Frontal cortex (tissue), 4 donors: ENCODE data around the gene OSBPL10. TPM values are rescaled to one million over a fixed set of nuclear protein-coding genes. Genes with fewer than 3 reads are reported as not detected.

Experiments
- DNase-seq, 2 donors: peaks; one replicate each; pipeline ENCODE4 v3.0.0; 2012; ENCODE audit warnings: low spot score in 2 of 2
- FAIRE-seq: peaks from 2 replicates; lab custom pipeline; 2012; peaks lifted over from hg19 to GRCh38; lab: Jason Lieb, UNC
- total RNA-seq: library from RNA; depleted of rRNA; stranded (reverse); fragments of >200 nt; gene quantifications from one replicate; pipeline ENCODE4 v1.2.3, GENCODE V29; 2014
- donor health status: control.
- donor health status: control.
- donor health status: control.

The OSBPL10 gene
- total RNA-seq, 1 donor from 2014 or later = 9.0 TPM

DNA sequence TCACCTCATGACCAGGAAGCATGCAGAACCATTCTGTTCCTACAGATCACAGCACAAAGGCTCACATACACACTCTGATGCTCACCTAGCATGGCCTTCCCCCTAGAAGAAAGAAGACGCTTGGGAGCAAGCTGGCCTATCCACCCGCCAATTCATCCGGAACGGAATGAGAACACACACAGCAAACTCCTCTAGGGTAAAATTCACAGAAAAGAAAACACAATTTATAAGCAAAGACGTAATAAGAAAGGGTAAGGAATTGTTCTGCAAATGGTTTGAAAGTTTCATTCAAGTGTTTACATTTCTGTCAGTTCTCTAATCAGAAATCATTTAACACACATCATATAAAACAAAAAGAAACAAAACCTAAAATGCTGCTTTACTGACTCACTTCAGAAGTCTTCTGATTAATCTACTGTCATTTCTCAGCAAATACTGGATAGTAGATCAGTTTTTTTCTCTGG is 218.1 kb downstream of the OSBPL10 start:
- DNase-seq (no peak), FAIRE-seq (no peak)

DNA sequence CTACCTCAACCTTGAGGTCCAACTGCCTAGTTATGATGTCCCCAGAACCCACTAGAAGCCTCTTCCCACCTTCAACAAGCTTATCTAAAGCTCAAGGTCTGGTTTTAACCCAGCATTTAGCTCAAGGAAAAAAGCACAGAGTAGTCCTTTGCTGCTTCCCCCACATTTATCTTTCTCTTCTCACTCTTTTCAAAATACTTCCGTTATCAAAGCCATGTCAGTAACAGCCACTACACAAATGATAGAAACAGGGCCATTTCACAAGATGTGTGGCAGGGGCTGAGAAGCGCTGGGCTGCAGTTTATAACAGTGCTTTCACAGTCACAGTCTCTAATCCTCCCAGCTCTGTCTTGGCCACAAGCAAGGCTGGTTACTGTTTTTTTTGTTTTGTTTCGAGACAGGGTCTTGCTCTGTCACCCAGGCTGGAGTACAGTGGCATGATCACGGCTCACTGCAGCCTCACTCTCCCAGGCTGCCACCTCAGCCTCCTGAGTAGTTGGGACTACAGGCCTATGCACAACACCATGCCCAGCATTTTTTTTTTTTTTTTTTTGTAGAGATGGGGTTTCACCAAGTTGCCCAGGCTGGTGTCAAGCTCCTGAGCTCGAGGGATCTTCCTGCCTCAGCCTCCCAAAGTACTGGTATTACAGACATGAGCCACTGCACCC is 218.8 kb downstream of the OSBPL10 start:
- no peak for DNase-seq
- FAIRE-seq = no peak

DNA sequence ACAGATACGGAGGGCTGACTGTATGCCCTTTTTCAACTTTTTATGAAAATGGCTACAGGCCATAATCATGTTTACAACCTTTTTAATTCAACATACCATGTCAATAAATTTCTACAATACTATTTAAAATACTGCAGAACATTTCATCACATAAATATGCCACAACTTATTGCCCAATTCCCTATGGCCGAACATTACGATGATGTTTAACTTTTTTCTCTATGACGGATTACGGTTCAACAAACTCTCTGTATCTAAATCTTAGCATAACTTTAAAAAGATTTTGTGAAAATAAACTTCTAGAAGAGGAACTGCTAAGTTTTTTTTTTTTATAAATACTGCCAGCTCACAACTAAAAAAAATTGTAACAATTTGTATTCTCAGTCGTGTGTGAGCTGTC is 220.4 kb downstream of the OSBPL10 start:
- DNase-seq (no peak), FAIRE-seq (no peak)

DNA sequence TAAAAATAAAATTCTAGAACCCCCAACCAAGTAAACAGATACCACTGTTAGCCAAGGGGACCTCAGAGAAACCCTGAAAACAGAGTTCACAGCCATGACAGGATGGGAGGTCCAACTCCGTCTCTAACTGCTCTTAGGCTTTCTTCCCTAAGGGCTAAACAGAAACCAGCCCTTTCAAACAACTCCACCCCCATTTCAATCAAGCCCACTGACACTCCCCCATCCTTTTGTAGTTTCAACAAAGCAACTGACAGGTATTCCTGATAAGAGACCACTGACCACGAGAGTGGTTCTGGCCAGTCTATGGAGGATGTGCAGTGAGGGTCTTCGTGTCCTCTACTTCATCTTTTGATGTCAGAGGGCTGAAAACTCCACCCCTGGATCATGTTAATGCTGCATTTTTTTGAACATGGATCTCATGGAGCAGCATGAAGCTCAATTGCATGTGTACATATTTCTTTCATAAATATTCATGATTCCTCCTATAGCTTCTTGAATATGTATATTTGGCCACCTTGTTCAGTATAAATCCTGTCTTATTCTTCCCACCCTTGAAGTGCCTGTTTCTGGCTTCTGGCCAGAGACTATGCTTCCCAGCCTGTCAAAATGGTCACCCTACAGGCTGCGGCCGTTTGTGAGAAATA is 222.6 kb downstream of the OSBPL10 start:
- no peak for FAIRE-seq
- DNase-seq = no peak

DNA sequence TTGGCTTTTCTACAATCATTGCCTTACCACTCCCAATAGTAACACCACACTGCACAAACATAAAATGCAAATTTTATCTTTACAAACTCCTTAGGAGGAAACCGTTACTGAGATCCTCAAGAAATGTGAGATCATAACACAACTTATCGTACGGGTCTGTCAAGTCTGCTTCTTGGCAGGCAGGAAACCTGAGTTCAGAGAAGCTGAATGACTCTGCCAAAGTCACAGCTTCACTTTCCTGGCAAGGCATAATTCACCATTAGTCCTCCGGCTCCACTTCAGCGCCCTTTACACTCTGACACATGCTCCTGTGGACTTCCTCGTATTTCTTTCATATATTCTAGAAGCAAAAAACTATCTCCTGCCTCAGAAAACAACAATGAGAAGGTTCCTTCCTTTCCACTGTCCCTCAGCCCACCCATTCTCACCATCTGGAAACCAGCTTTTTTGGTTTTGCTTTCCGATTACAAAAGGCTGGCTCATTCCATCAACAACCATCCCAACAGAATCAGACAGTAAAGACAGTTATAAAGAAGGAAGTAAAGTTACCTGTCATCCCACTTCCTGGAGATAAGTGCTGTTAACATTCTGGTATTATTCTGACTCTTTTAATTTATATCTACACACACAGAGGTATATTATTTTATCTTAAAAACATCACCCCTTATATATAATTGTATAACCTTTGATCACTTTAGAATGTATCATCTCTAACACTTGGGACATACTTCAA is 225.0 kb downstream of the OSBPL10 start:
- FAIRE-seq = no peak
- no peak for DNase-seq

DNA sequence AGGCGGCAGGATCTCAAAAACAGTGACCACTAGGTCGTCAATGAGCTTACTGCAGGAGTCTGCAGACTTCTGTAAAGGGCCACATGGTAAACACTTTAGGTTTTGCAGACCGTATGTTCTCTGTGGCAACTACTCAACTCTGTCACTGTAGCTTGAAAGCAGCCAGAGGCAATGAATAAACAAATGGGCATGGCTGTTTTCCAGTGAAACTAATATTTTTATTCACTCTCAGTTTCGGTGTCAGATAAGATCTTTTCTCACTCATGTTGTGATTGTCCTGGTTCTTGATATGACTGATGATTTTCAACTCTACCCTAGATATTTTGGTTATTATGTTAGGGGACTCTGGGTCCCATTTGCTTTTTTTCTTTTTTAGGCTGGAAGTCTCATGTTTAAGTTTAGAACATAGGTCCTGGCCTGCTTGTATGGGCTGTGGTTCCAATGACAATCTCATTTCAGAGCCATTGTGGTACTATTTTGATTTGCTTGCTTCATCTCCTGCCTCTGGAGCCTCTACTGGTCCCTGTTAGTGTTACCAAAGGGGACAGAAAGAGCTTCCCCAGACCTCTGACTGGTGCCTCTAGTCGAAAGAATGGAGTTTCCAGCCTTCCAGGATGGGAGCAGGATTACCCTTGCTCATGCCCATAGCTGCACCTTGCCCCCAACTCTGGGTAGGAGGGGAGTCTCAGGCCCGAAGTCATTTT is 226.3 kb downstream of the OSBPL10 start:
- DNase-seq = no peak

DNA sequence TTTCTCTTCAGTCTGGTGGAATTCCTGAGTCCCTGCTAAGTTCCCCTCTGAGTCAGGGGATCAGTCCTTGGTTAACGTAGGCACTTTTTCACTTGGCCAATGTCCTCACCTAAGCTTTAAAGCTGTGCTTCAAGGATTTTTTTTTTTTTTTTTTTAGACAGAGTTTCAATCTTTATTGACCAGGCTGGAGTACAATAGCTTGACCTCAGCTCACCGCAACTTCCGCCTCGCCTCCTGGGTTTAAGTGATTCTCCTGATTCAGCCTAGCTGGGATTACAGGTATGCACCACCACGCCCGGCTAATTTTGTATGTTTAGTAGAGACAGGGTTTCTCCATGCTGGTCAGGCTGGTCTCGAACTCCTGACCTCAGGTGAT is 228.0 kb downstream of the OSBPL10 start:
- no peak for FAIRE-seq
- DNase-seq = no peak

More for the DNA sequence above, 226.3 kb downstream of the OSBPL10 start:
- no peak for FAIRE-seq

DNA sequence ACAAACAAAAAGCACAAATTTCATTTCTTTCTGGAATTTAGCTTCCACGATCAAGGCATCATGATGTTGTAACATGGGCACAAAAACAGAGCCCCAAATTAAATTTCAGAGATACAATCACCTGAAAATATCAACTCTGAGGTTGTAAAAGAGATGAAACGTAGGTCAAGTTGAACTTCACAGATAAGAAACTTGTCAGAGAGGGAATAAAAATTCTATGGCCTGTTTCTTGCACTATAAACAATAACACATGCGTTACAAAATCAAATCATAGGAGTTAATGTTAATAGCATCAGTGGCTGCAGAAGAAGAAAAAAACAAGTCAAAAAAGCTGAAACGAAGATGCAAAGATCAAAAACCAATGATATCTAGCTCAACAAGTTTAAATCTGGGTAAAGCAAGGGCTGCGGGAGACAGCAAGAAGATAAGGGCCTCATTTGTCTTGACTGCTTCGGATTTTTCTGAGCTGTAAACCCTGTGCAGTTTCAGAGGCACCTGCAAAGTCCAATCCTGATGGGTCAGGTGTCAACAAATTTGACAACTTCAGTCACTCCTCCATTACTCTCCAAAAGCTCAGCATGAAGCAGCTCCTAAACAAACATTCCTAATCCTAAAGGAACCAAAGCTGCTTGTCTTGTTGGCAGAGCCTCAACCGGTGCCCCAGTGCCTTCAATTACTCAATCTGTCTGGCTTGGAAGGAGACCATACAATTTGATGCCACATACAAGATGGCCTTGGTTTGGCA is 228.6 kb downstream of the OSBPL10 start:
- FAIRE-seq = no peak
- no peak for DNase-seq

DNA sequence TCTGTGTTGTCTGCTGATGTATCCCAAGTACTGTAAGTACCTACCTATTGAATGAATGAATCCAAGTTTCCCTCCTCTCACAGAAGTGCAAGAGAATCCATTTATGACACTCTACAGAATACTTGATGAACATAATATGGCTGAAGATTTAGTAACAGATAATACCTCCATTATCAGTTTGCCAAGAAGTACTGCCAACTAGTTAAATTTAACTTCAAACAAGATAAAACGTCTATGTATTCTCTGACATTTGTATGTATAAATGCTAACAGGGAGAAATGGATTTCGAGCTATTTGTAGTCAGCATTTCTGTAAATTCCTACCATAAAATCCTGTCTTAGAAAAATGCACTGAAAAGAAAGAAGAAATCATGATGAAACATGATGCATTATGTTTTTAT is 230.7 kb downstream of the OSBPL10 start:
- no peak for FAIRE-seq
- no peak for DNase-seq

DNA sequence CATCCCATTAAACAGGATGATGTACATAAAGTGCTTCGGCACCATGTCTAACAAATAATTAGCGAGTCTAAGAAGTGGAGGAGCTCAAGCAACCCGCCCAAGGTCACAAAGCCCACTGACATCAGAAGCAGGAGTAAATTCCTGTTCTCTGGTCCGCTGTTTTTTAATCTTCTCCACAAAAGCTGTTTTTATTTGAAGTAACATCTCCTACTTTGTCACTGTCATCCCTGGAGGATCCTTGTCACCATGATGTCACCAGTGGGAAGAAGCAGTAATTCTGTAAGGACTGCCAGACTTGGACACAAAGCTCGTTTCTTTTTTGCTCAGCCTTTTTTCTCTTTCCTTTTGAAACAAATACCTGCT is 232.1 kb downstream of the OSBPL10 start:
- FAIRE-seq (no peak), DNase-seq (no peak)

DNA sequence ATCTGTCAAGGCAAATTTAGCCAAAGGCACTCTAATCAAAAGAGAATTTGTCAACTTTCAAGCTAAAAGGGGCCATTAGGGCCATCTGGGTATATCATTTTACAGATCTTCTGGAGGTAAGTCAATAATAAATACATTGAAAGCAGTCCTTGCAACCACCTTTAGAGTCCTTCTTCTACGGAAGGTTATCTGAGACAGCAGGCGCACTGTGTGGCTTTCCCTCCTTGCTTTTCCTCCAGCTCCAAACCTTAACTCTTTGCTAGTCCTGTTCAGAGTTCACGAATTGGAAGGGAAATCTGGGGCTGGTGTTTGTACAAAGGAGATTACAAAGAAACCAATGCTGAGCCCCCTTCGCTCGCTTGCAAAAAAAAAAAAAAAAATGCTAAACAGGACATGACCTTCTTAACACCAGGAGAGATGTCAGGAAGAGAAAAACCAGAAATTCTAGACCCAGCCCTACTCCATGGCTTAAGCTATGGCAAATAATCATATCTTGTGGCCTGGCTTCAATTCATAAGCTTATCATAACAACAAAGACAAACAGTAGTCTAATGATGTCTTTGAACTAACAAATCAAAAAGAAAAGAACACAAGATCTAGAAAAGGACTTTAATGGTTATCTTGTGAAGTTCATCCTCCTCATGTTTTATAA is 232.7 kb downstream of the OSBPL10 start:
- FAIRE-seq = no peak
- DNase-seq = no peak

DNA sequence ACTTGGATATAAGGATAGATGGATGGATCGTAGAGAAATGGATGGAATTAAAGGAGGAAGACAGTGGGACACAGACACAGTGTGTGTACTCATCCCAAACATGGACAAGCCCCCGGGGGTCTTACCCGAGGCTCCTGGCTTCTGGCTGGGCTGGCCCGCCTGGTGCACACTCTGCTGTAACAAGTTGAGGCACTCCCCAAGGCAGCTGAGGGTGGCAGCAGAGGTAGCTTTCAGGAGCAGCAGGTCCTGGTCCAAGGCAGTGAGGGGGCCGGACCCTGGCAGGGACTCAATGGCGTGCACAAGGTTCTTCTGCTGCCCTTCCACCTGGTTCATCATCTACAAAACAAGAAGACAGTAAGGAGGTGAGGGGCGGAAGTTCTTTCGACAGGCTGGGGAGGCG is 233.3 kb downstream of the OSBPL10 start:
- DNase-seq (no peak), FAIRE-seq (no peak)

DNA sequence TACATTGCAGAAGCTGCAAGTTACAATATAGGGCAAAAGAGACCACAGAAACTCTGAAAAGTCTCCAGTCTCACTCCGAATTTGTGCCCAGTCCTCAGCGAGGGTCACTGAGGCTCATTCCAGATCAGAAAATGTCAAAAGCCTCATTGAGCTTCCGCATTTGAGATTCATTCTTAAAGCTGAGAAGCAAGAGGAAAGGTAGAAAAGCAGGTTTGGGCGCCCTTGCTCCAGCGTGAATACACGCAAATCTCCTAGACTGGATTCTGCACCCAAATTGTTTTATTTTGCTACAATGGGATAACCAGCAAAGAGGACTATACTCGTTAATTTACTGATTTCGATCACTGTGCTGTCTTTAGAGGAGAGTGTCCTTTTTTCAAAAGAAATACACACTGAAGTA is 236.1 kb downstream of the OSBPL10 start:
- FAIRE-seq (no peak), DNase-seq (no peak)

DNA sequence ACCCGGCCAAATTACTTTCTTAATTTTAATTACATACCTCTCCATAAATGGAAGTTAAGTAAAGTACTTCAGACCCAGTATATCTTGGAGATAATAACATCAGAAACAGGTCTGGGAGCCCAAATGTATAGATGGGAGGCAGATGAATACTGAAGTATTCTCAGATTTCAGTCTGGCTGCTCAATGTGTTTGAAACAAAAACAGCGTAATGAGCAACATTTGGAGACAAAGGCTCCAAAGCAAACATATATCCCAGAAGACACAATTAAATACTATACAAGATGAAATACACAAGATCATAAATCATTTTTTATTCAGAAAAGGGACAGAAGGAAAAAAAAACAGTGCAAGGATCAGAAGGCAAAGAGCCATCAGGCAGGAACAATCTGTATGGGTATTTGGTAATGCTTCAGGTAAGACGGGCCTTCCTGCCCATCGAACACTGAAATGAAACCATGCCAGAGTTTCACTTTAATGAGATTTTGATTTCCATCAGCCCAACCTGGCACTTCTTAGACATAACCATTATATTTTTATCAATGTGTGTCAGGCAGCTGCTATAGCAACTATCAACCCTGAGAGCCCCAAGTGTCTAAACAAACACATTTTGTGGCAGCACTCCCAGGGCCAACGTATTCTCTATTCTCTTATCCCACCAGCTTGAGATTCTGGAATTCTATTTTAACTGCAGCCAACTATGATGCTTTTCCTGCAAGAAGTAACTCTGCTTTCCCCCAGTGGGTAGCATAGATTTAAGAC is 237.6 kb downstream of the OSBPL10 start:
- FAIRE-seq (no peak), DNase-seq (no peak)

DNA sequence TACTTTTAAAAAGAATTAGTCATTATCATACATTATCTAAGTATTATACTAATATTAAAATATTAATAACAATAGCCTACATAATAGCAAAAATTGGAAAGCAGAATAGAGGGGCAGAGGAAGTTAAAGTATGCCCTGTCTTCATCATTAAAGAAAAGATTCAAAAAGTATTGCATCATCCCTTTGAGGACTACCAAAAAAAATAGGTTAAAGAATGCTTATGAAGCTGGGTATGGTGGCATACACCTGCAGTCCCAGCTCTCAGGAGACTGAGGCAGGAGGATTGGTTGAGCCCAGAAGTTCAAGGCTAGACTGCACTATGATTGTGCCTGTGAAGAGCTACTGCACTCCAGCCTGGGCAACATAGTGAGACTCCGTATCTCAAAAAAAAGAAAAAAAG is 240.7 kb downstream of the OSBPL10 start:
- DNase-seq (no peak), FAIRE-seq (no peak)

DNA sequence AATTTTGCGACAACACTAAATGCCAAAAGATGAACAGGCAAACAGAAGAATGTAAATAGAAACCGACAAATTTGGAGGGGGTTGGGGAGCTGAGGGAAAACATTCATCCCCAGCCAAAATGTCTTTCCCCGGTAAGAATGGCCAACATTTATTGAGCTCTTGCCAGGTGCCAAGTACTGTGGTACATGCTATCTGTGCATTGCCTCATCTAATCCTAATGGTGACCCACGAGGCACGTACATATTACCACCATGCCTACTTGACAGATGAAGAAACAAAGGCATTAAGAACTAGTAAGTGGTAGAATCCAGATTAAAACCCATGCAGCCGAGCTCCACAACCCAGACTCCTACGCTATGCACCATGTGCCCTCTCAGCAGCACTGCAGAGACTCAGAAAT is 242.7 kb downstream of the OSBPL10 start:
- FAIRE-seq = no peak
- DNase-seq = no peak

DNA sequence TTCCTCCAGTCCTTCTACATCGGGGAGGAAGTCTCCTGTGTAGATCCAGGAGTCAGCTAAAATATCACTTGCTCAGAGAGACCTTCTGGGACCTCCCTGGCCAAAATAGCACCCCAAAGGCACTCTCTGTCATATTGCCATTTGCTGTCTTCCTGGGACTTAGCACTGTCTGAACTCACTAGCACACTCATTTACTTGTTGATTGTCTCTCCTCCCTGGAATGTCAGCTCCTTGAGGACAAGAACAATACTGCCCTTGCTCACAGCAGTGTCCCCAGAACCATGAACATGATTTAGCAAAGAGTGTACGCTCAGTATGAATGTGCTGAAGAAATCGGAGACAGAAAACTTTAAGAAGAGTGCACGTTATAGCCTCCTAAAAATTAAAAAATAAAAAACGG is 245.4 kb downstream of the OSBPL10 start:
- DNase-seq (no peak), FAIRE-seq (no peak)

DNA sequence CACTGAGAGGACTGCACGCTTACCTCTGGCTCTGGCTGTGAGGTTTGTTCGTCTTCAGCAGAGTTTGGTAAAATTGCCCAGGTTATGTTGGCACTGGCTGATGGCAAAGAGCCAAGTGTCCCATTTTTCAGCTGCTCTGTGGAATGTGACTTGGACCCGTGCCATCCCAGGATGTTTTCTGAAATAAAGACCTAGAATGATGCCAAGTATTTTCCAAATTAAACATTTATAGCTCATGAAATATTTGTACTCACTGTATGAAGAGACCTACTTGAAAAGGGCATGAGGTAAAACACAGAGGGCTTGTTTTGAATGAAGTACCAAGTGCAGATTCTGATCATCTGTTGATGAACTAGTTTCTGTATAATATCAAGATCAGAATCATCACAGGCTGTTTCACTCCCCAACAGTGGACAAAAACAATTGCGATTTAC is 247.8 kb downstream of the OSBPL10 start:
- no peak for FAIRE-seq
- DNase-seq = no peak

DNA sequence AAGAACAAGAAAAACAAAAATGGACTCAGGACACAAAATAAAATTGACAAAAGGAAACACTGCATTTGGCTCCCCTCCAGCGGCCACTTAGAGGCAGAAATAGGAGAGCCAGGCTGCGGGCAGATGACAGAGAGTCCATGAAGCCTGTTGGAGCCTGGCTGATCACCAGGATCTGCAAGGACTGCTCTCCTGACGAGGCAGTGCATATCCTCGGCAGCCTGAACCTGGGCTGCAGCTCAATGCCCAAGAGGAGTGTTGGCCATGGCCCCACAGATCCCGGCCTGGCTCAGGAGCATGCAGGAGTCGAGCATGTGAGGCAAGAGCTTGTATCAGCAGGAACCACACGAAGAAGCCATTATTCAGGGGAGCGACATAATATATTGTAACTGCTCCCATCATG is 248.5 kb downstream of the OSBPL10 start:
- FAIRE-seq = no peak
- no peak for DNase-seq
